Activated naive CD4-positive, alpha-beta T cell treated with anti-CD3 and anti-CD28 coated beads, Interleukin-2, amount 10 ng/mL, durations not matched to agents 7 days and 5 days (primary cell): Measurements from ENCODE around the gene PPP2R3B.
"Not testable (repeated sequence)": the region's sequence is repeated elsewhere in the genome, so short reads cannot be mapped to it uniquely, and the experiment has no call there.

ENCODE experiments used
- CTCF ChIA-PET: fragments of 350-600 bp; sonication (Branson Sonifier 250); formaldehyde crosslinking; loops from one replicate; lab custom pipeline; 2021; ENCODE audit warnings: antibody characterized with exemption; lab: Charles Lee
- DNase-seq: peaks from one replicate; pipeline ENCODE4 v3.0.0-alpha.2; 2020
- H3K27ac Mint-ChIP-seq: one replicate; pipeline ENCODE4 v1.8.0; 2021; ENCODE audit warnings: mild to moderate bottlenecking, moderate library complexity, mixed read lengths
- H3K27me3 Mint-ChIP-seq: one replicate; pipeline ENCODE4 v1.8.0; 2021; ENCODE audit warnings: mild to moderate bottlenecking, mixed read lengths
- H3K36me3 Mint-ChIP-seq: one replicate; pipeline ENCODE4 v1.8.0; 2021; ENCODE audit warnings: mixed read lengths
- H3K4me1 Mint-ChIP-seq: one replicate; pipeline ENCODE4 v1.8.0; 2021; ENCODE audit warnings: mixed read lengths
- H3K4me3 Mint-ChIP-seq: one replicate; pipeline ENCODE4 v1.8.0; 2021; ENCODE audit warnings: mild to moderate bottlenecking, moderate library complexity, mixed read lengths
- H3K9me3 Mint-ChIP-seq: one replicate; pipeline ENCODE4 v1.8.0; 2021; ENCODE audit warnings: mixed read lengths

The PPP2R3B gene

GRCh38 chrX:386768-387575 is at the start of gene PPP2R3B:
Gene PPP2R3B, minus strand, starts transcription at chrX:386907. Its CDS starts 216 bp downstream, at chrX:386691.
- Mint-ChIP-seq H3K27me3 (peaks cover 5% of the 10 kb centered on the region), H3K9me3 (no peaks in the 10 kb centered on the region), H3K27ac (peak within 1 kb of the TSS; percentile 94), H3K4me1 (peaks cover 15% of the 10 kb centered on the region), H3K36me3 (peaks cover 3% of the 10 kb centered on the region), H3K4me3 (peak within 1 kb of the TSS; percentile 80)
- CTCF ChIA-PET = no interaction called here
- DNase-seq = peak; percentile 99

GRCh38 chrX:435536-436122 is 48.9 kb upstream of the PPP2R3B start:
- Mint-ChIP-seq H3K27ac (no peak overlapping the region), H3K4me1 (peaks cover 5% of the 10 kb centered on the region), H3K4me3 (no peak overlapping the region), H3K9me3 (peaks cover 34% of the 10 kb centered on the region), H3K27me3 (peaks cover 3% of the 10 kb centered on the region), H3K36me3 (peaks cover 10% of the 10 kb centered on the region)
- DNase-seq = no peak
- CTCF ChIA-PET = no interaction called here

GRCh38 chrX:434946-435345 is 48.2 kb upstream of the PPP2R3B start:
- no peak overlapping the region for H3K4me3 Mint-ChIP-seq
- H3K27ac Mint-ChIP-seq = no peak overlapping the region
- CTCF ChIA-PET = no interaction called here
- no peak for DNase-seq
- peaks cover 8% of the 10 kb centered on the region for H3K36me3 Mint-ChIP-seq
- H3K4me1 Mint-ChIP-seq = peaks cover 5% of the 10 kb centered on the region
- peaks cover 3% of the 10 kb centered on the region for H3K27me3 Mint-ChIP-seq
- peaks cover 30% of the 10 kb centered on the region for H3K9me3 Mint-ChIP-seq

- CTCF ChIA-PET = no interaction called here
Observed at GRCh38 chrX:433771-434170, 47.1 kb upstream of the PPP2R3B start.

GRCh38 chrX:432666-433065 is 46.0 kb upstream of the PPP2R3B start:
- DNase-seq, CTCF ChIA-PET, H3K36me3 Mint-ChIP-seq, H3K4me3 Mint-ChIP-seq, H3K4me1 Mint-ChIP-seq, H3K27ac Mint-ChIP-seq: not testable (repeated sequence)
- H3K9me3 Mint-ChIP-seq = peaks cover 22% of the 10 kb centered on the region
- peaks cover 17% of the 10 kb centered on the region for H3K27me3 Mint-ChIP-seq

More at GRCh38 chrX:433771-434170, 47.1 kb upstream of the PPP2R3B start:
- peaks cover 5% of the 10 kb centered on the region for H3K4me1 Mint-ChIP-seq
- peaks cover 22% of the 10 kb centered on the region for H3K9me3 Mint-ChIP-seq
- H3K27ac Mint-ChIP-seq = no peak overlapping the region
- no peak overlapping the region for H3K4me3 Mint-ChIP-seq
- no peak for DNase-seq
- H3K27me3 Mint-ChIP-seq = peaks cover 8% of the 10 kb centered on the region
- H3K36me3 Mint-ChIP-seq = peaks cover 7% of the 10 kb centered on the region

- Mint-ChIP-seq H3K9me3 (peaks cover 14% of the 10 kb centered on the region), H3K27ac (no peak overlapping the region), H3K4me1 (peaks cover 3% of the 10 kb centered on the region), H3K27me3 (peaks cover 26% of the 10 kb centered on the region), H3K36me3 (peaks cover 2% of the 10 kb centered on the region), H3K4me3 (no peak overlapping the region)
- CTCF ChIA-PET = no interaction called here
- no peak for DNase-seq
Observed at GRCh38 chrX:431492-432111, 44.9 kb upstream of the PPP2R3B start.

- DNase-seq = no peak
- H3K27ac Mint-ChIP-seq = no peak overlapping the region
- H3K27me3 Mint-ChIP-seq = peaks cover 24% of the 10 kb centered on the region
- H3K9me3 Mint-ChIP-seq = peaks cover 9% of the 10 kb centered on the region
- no peaks in the 10 kb centered on the region for H3K4me1 Mint-ChIP-seq
- CTCF ChIA-PET = no interaction called here
- H3K36me3 Mint-ChIP-seq = no peaks in the 10 kb centered on the region
- no peak overlapping the region for H3K4me3 Mint-ChIP-seq
Observed at GRCh38 chrX:431056-431455, 44.3 kb upstream of the PPP2R3B start.

- H3K36me3 Mint-ChIP-seq = no peaks in the 10 kb centered on the region
- no peak for DNase-seq
- H3K4me3 Mint-ChIP-seq = no peak overlapping the region
- H3K9me3 Mint-ChIP-seq = peaks cover 4% of the 10 kb centered on the region
- CTCF ChIA-PET = no interaction called here
- H3K4me1 Mint-ChIP-seq = no peaks in the 10 kb centered on the region
- H3K27me3 Mint-ChIP-seq = peaks cover 23% of the 10 kb centered on the region
- no peak overlapping the region for H3K27ac Mint-ChIP-seq
Observed at GRCh38 chrX:429266-429825, 42.6 kb upstream of the PPP2R3B start.

GRCh38 chrX:427812-428725 is 41.4 kb upstream of the PPP2R3B start:
- DNase-seq = no peak
- H3K4me1 Mint-ChIP-seq = no peaks in the 10 kb centered on the region
- peaks cover 2% of the 10 kb centered on the region for H3K9me3 Mint-ChIP-seq
- peak overlapping the region; percentile 12 for H3K4me3 Mint-ChIP-seq
- CTCF ChIA-PET = no interaction called here
- H3K27me3 Mint-ChIP-seq = peaks cover 23% of the 10 kb centered on the region
- peak overlapping the region; percentile 5 for H3K27ac Mint-ChIP-seq
- no peaks in the 10 kb centered on the region for H3K36me3 Mint-ChIP-seq

GRCh38 chrX:426881-427280 is 40.2 kb upstream of the PPP2R3B start:
- CTCF ChIA-PET = no interaction called here
- Mint-ChIP-seq H3K36me3 (no peaks in the 10 kb centered on the region), H3K9me3 (peaks cover 2% of the 10 kb centered on the region), H3K4me1 (no peaks in the 10 kb centered on the region), H3K27ac (no peak overlapping the region), H3K27me3 (peaks cover 23% of the 10 kb centered on the region), H3K4me3 (no peak overlapping the region)
- DNase-seq = no peak

- Mint-ChIP-seq H3K27me3 (peaks cover 23% of the 10 kb centered on the region), H3K9me3 (no peaks in the 10 kb centered on the region), H3K36me3 (no peaks in the 10 kb centered on the region), H3K4me3 (no peak overlapping the region), H3K4me1 (no peaks in the 10 kb centered on the region), H3K27ac (no peak overlapping the region)
- CTCF ChIA-PET = no interaction called here
- DNase-seq = no peak
Observed at GRCh38 chrX:425056-425455, 38.3 kb upstream of the PPP2R3B start.

- CTCF ChIA-PET = no interaction called here
- Mint-ChIP-seq H3K4me1 (no peaks in the 10 kb centered on the region), H3K36me3 (no peaks in the 10 kb centered on the region), H3K27me3 (peaks cover under 1% of the 10 kb centered on the region), H3K27ac (no peak overlapping the region), H3K9me3 (no peaks in the 10 kb centered on the region), H3K4me3 (no peak overlapping the region)
- DNase-seq = no peak
Observed at GRCh38 chrX:421646-422391, 35.1 kb upstream of the PPP2R3B start.

GRCh38 chrX:420496-421223 is 34.0 kb upstream of the PPP2R3B start:
- no peak overlapping the region for H3K4me3 Mint-ChIP-seq
- H3K9me3 Mint-ChIP-seq = peaks cover 1% of the 10 kb centered on the region
- CTCF ChIA-PET = no interaction called here
- no peaks in the 10 kb centered on the region for H3K36me3 Mint-ChIP-seq
- H3K4me1 Mint-ChIP-seq = no peaks in the 10 kb centered on the region
- DNase-seq = no peak
- H3K27ac Mint-ChIP-seq = no peak overlapping the region
- H3K27me3 Mint-ChIP-seq = no peaks in the 10 kb centered on the region
